Kidney (tissue), 14 donors: ENCODE data around the gene RAET1G. TPM values are rescaled to one million over a fixed set of nuclear protein-coding genes. Genes with fewer than 3 reads are reported as not detected.

Experiments
- DNase-seq, 5 donors: peaks; one replicate each; pipeline ENCODE4 v3.0.0-alpha.2; 2013 to 2020
- FAIRE-seq: peaks from 2 replicates; lab custom pipeline; 2012; peaks lifted over from hg19 to GRCh38; lab: Jason Lieb, UNC
- H3K27ac ChIP-seq, 2 donors: one replicate each; pipeline ENCODE4 v1.7.0; 2013; ENCODE audit warnings: low read depth in 2 of 2, low read length in 2 of 2, inconsistent platforms in 1 of 2
- H3K27me3 ChIP-seq: one replicate; pipeline ENCODE4 v1.7.1; 2013; ENCODE audit warnings: low read length, inconsistent platforms; ENCODE audit not compliant: control insufficient read depth, insufficient read depth
- H3K36me3 ChIP-seq, 3 donors: one replicate each; pipeline versions ENCODE4 v1.7.0 to v1.7.1; 2013; ENCODE audit warnings: low read length in 3 of 3, control low read depth in 1 of 3, inconsistent platforms in 1 of 3; ENCODE audit not compliant: insufficient read depth in 3 of 3, control insufficient read depth in 2 of 3
- H3K4me1 ChIP-seq, 3 donors: one replicate each; pipeline versions ENCODE4 v1.7.0 to v1.7.1; 2013; ENCODE audit warnings: low read length in 3 of 3, inconsistent platforms in 1 of 3, low read depth in 1 of 3; ENCODE audit not compliant: control insufficient read depth in 2 of 3, insufficient read depth in 2 of 3
- H3K4me3 ChIP-seq, 3 donors: one replicate each; pipeline versions ENCODE4 v1.7.0 to v1.8.1; 2013; ENCODE audit warnings: low read length in 3 of 3, control low read depth in 1 of 3, inconsistent platforms in 1 of 3
- H3K9ac ChIP-seq, 3 donors: one replicate each; pipeline versions ENCODE4 v1.7.0 to v1.7.1; 2013; ENCODE audit warnings: low read length in 3 of 3, control low read depth in 1 of 3, inconsistent platforms in 1 of 3
- H3K9me3 ChIP-seq, 3 donors: one replicate each; pipeline versions ENCODE4 v1.7.0 to v1.7.1; 2013; ENCODE audit warnings: low read length in 3 of 3, control low read depth in 1 of 3, inconsistent platforms in 1 of 3; ENCODE audit not compliant: control insufficient read depth in 2 of 3, insufficient read depth in 1 of 3
- CTCF ChIP-seq: IDR thresholded peaks from 3 replicates; pipeline ENCODE4 v1.5.1; 2012; ENCODE audit warnings: mild to moderate bottlenecking, moderate library complexity, borderline replicate concordance; ENCODE audit not compliant: insufficient read depth; ENCODE audit errors: extremely low read depth
- intact Hi-C: fragments of 100-400 bp; cut with DNase I; formaldehyde crosslinking; loops from one replicate; pipeline ENCODE4 v1.11.1; 2022
- polyA plus RNA-seq: library from polyadenylated mRNA; stranded (reverse); fragments of 350-450 nt; fragmentation: Illumina TruSeq; extraction: RNeasy Lipid Tissue Mini Kit (QIAGEN cat#74804); gene quantifications from one replicate; pipeline ENCODE4 v1.2.3, GENCODE V29; 2014; ENCODE audit warnings: low read depth, low replicate concordance; ENCODE audit not compliant: insufficient read depth
- total RNA-seq: library from RNA; stranded (reverse); fragmentation: NEBNext Ultra II Directional; extraction: Animal tissue kit (Norgen Biotek cat#: 25700); gene quantifications from one replicate; pipeline ENCODE4 v1.2.1, GENCODE V29; 2021
- donor health status: control.
- donor health status: control.
- donor health status: control.
- donor health status: control.
- donor health status: control.
- donor health status: DM: yes; HTN: yes; CAD: no.
- donor health status: Normal renal cell carcinoma (clear cell type).

RAET1G gene
- total and polyA plus RNA-seq, 2 donors from 2014 or later: 0.41 to 1.3 TPM

GRCh38 chr6:149942461-149942829 is 19.5 kb upstream of the RAET1G start:
- TF ChIP-seq CTCF: no peak
- Histone ChIP-seq H3K27me3 (peaks cover 35% of the 10 kb centered on the region), H3K27ac (no peak overlapping the region), H3K4me1 (peaks cover 0 to 9% (median 3%) of the 10 kb centered on the region in 3 donors), H3K36me3 (no peaks in the 10 kb centered on the region), H3K9me3 (no peaks in the 10 kb centered on the region), H3K9ac (no peak overlapping the region), H3K4me3 (peak overlapping the region in 1 of 3 donors; percentile 54)
- DNase-seq: no peak
- intact Hi-C loops: no loop called here
- no peak for FAIRE-seq

- intact Hi-C loops: no loop called here
- no peaks in the 10 kb centered on the region for H3K36me3 ChIP-seq
- FAIRE-seq: no peak
- H3K4me3 ChIP-seq: peak within 1 kb of the TSS; percentile 54 to 63 (median 54)
- no peaks in the 10 kb centered on the region for H3K9me3 ChIP-seq
- peaks cover 0 to 9% (median 3%) of the 10 kb centered on the region in 3 donors for H3K4me1 ChIP-seq
- peak; percentile 83 to 95 (median 86) for DNase-seq
- H3K27ac ChIP-seq: no peak within 1 kb of the TSS
- peaks cover 39% of the 10 kb centered on the region for H3K27me3 ChIP-seq
- no peak within 1 kb of the TSS for H3K9ac ChIP-seq
- no peak for TF ChIP-seq CTCF
These were observed 18.9 kb upstream of the RAET1G start, which contains the start of gene ULBP2 for GRCh38 chr6:149941583-149942460. Gene ULBP2 (plus strand): TSS chr6:149942014. CDS start chr6:149942073, 59 bp downstream.

GRCh38 chr6:149940672-149940982 is 17.7 kb upstream of the RAET1G start:
- peaks cover 50% of the 10 kb centered on the region for H3K27me3 ChIP-seq
- intact Hi-C loops: no loop called here
- DNase-seq: peak in 1 of 5 donors; percentile 54

More at GRCh38 chr6:149940672-149940982, 17.7 kb upstream of the RAET1G start:
- no peaks in the 10 kb centered on the region for H3K9me3 ChIP-seq
- no peak overlapping the region for H3K27ac ChIP-seq
- no peaks in the 10 kb centered on the region for H3K36me3 ChIP-seq
- H3K4me1 ChIP-seq: peaks cover 0 to 9% (median 3%) of the 10 kb centered on the region in 3 donors
- FAIRE-seq: no peak
- H3K4me3 ChIP-seq: no peak overlapping the region
- no peak overlapping the region for H3K9ac ChIP-seq
- no peak for TF ChIP-seq CTCF
